Effector memory CD4-positive, alpha-beta T cell (primary cell): ENCODE data around the gene RCAN3.
A peak's percentile ranks its signal among the peaks of the same experiment; 100 is the strongest.

Source experiments
- DNase-seq, 3 donors: peaks; one replicate each; pipeline ENCODE4 v3.0.0-alpha.2; 2020
- H3K27ac ChIP-seq: 2 replicates; pipeline ENCODE4 v1.7.0; 2013; ENCODE audit warnings: mild to moderate bottlenecking, low read length, moderate library complexity; ENCODE audit not compliant: insufficient read depth, poor library complexity, severe bottlenecking
- H3K27me3 ChIP-seq: replicated peaks from 2 replicates; pipeline ENCODE4 v1.7.0; 2013; ENCODE audit warnings: mild to moderate bottlenecking, low read length; ENCODE audit not compliant: insufficient read depth, control insufficient read depth, poor library complexity, severe bottlenecking
- H3K36me3 ChIP-seq: 2 replicates; pipeline ENCODE4 v1.7.0; 2013; ENCODE audit warnings: mild to moderate bottlenecking, low read length, moderate library complexity; ENCODE audit not compliant: control insufficient read depth, insufficient read depth
- H3K4me1 ChIP-seq: 2 replicates; pipeline ENCODE4 v1.7.0; 2013; ENCODE audit warnings: low read length, mild to moderate bottlenecking; ENCODE audit not compliant: control insufficient read depth, insufficient read depth, poor library complexity, severe bottlenecking
- H3K4me3 ChIP-seq: 2 replicates; pipeline ENCODE4 v1.7.0; 2013; ENCODE audit warnings: low read length, low read depth, mild to moderate bottlenecking; ENCODE audit not compliant: insufficient read depth, poor library complexity, severe bottlenecking
- H3K9me3 ChIP-seq: 2 replicates; pipeline ENCODE4 v1.7.0; 2013; ENCODE audit warnings: mild to moderate bottlenecking, low read length, moderate library complexity; ENCODE audit not compliant: control insufficient read depth

RCAN3 gene

GRCh38 chr1:24468685-24469316 lies 33.8 kb upstream of the RCAN3 start:
- DNase-seq, result no peak
- H3K36me3 ChIP-seq, result peaks cover 23% of the 10 kb centered on the region

GRCh38 chr1:24470592-24470991 lies 32.0 kb upstream of the RCAN3 start:
- no peaks in the 10 kb centered on the region for H3K27me3 ChIP-seq
- no peak for DNase-seq

More at GRCh38 chr1:24468685-24469316, 33.8 kb upstream of the RCAN3 start:
- Histone ChIP-seq H3K27ac (no peak overlapping the region), H3K4me3 (no peak overlapping the region), H3K9me3 (no peaks in the 10 kb centered on the region), H3K27me3 (no peaks in the 10 kb centered on the region), H3K4me1 (no peaks in the 10 kb centered on the region)

DNA sequence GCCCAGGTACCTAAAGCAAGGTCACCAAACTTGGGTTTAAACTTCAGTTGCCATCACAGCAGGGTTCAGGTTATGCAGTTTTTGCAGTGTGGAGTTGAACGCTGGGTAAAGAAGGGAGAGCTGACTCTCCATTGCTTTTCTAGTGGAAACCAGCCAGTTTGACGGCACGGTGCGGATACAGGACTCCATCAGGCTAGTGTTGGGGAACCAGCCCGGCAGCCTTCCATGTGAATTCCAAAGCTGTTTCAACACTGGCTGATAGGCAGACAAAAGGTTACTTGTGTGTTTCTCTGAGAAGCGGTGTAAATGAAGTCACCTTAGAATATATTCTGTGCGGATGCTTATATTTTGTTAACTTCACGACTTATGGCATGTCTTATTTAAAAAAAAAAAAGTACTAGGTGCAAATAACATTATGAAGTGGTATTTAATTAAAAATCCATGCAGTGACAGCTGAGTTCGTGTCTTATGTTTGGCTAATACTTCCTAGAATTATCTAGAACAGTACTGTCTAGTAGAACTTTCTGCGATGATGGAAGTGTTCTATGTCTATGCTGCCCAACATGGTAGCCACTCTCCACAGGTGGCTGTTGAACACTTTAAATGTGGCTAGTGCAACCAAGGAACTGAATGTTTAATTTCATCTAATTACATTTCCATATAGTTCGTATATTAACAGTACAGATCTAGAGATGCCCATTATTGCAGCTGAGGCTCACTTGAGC lies 29.9 kb upstream of the RCAN3 start:
- no peaks in the 10 kb centered on the region for H3K4me1 ChIP-seq
- no peaks in the 10 kb centered on the region for H3K9me3 ChIP-seq
- no peaks in the 10 kb centered on the region for H3K27me3 ChIP-seq
- peaks cover 12% of the 10 kb centered on the region for H3K36me3 ChIP-seq
- no peak overlapping the region for H3K4me3 ChIP-seq
- H3K27ac ChIP-seq, result no peak overlapping the region
- DNase-seq, result no peak

More at GRCh38 chr1:24470592-24470991, 32.0 kb upstream of the RCAN3 start:
- H3K27ac ChIP-seq, result no peak overlapping the region
- no peak overlapping the region for H3K4me3 ChIP-seq
- no peaks in the 10 kb centered on the region for H3K9me3 ChIP-seq
- H3K4me1 ChIP-seq, result no peaks in the 10 kb centered on the region
- H3K36me3 ChIP-seq, result peaks cover 17% of the 10 kb centered on the region

- Histone ChIP-seq H3K27ac (no peak overlapping the region), H3K4me1 (no peaks in the 10 kb centered on the region), H3K4me3 (no peak overlapping the region), H3K36me3 (peaks cover 3% of the 10 kb centered on the region), H3K9me3 (no peaks in the 10 kb centered on the region), H3K27me3 (no peaks in the 10 kb centered on the region)
- DNase-seq, result no peak
Measured at GRCh38 chr1:24474193-24474592, 28.4 kb upstream of the RCAN3 start.

GRCh38 chr1:24475700-24476099 lies 26.9 kb upstream of the RCAN3 start:
- no peak for DNase-seq
- Histone ChIP-seq H3K4me3 (no peak overlapping the region), H3K27ac (no peak overlapping the region), H3K27me3 (no peaks in the 10 kb centered on the region), H3K36me3 (no peaks in the 10 kb centered on the region), H3K9me3 (no peaks in the 10 kb centered on the region), H3K4me1 (no peaks in the 10 kb centered on the region)

- no peak overlapping the region for H3K27ac ChIP-seq
- H3K36me3 ChIP-seq, result no peaks in the 10 kb centered on the region
- no peak overlapping the region for H3K4me3 ChIP-seq
- H3K9me3 ChIP-seq, result no peaks in the 10 kb centered on the region
- peaks cover 7% of the 10 kb centered on the region for H3K4me1 ChIP-seq
- DNase-seq, result no peak
- H3K27me3 ChIP-seq, result no peaks in the 10 kb centered on the region
Measured at GRCh38 chr1:24476571-24476970, 26.1 kb upstream of the RCAN3 start.

GRCh38 chr1:24477309-24477708 lies 25.3 kb upstream of the RCAN3 start:
- Histone ChIP-seq H3K27ac (no peak overlapping the region), H3K27me3 (no peaks in the 10 kb centered on the region), H3K4me1 (peaks cover 12% of the 10 kb centered on the region), H3K4me3 (no peak overlapping the region), H3K36me3 (no peaks in the 10 kb centered on the region), H3K9me3 (no peaks in the 10 kb centered on the region)
- DNase-seq, result no peak

DNA sequence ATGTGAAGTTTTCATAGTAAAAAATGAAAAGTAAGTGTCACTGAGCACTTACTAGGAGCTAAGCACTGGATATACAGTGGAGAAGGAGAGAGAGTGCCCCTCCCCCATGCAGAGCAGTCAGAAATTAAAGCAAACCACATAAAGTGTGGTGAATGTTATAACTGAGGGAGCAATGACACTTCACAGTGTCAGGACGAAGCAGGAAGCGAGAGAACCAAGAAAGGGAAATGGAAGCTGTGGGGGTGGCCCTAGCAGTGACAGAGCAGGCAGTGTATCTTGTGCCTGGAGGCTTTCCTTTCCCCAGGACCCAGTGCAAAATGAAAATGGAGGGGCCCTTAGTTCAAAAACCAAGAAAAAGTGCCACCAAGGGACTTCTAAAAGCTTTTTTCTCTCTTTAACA lies 21.5 kb upstream of the RCAN3 start:
- Histone ChIP-seq H3K27ac (peak overlapping the region; percentile 77), H3K9me3 (no peaks in the 10 kb centered on the region), H3K36me3 (no peaks in the 10 kb centered on the region), H3K4me1 (peaks cover 49% of the 10 kb centered on the region), H3K27me3 (no peaks in the 10 kb centered on the region), H3K4me3 (peak overlapping the region; percentile 21)
- peak; percentile 7 to 36 (median 34) for DNase-seq

GRCh38 chr1:24481843-24482610 lies 20.6 kb upstream of the RCAN3 start:
- peaks cover 56% of the 10 kb centered on the region for H3K4me1 ChIP-seq
- H3K36me3 ChIP-seq, result no peaks in the 10 kb centered on the region
- peak in 1 of 3 donors; percentile 39 for DNase-seq
- H3K9me3 ChIP-seq, result no peaks in the 10 kb centered on the region
- peak overlapping the region; percentile 77 for H3K27ac ChIP-seq
- peak overlapping the region; percentile 21 for H3K4me3 ChIP-seq
- H3K27me3 ChIP-seq, result no peaks in the 10 kb centered on the region

DNA sequence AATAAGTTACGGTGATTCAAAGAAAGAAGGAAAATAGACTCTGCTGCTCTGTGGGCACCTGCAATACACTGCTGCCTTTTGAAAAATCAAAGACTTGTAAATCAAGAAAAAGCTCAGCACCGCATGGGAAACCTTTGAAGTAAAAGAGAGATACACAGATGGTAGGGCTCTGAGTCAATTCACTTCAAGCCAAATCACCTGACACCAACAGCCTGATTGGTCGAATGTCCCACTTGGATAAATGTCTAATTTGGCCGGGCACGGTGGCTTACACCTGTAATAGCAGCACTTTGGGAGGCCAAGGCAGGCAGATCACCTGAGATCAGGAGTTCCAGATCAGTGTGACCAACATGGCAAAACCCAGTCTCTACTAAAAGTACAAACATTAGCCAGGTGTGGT lies 19.2 kb upstream of the RCAN3 start:
- H3K4me1 ChIP-seq, result peaks cover 62% of the 10 kb centered on the region

More for the DNA sequence above, 19.2 kb upstream of the RCAN3 start:
- Histone ChIP-seq H3K4me3 (no peak overlapping the region), H3K36me3 (no peaks in the 10 kb centered on the region), H3K27me3 (no peaks in the 10 kb centered on the region), H3K9me3 (no peaks in the 10 kb centered on the region), H3K27ac (peak overlapping the region; percentile 77)
- DNase-seq, result no peak
